Panc1 (cell line): ENCODE data around the gene DNAAF9. TPM values are rescaled to one million over a fixed set of nuclear protein-coding genes. Genes with fewer than 3 reads are reported as not detected.
"Not testable (repeated sequence)": the region's sequence is repeated elsewhere in the genome, so short reads cannot be mapped to it uniquely, and the experiment has no call there.

Experiments used
- ATAC-seq: fragments of 200-7000 bp; cut with Tn5 transposase; 2 replicates; pipeline ENCODE4 v1.9.1; 2020; ENCODE audit warnings: mild to moderate bottlenecking, moderate library complexity
- BruUV-seq: library from RNA; stranded (reverse); fragments of 400-500 nt; replicated peaks from 2 replicates; lab custom pipeline; 2021; lab: Mats Ljungman, UMichigan
- CTCF ChIA-PET: fragments of 300-600 bp; sonication (Branson Sonifier 250); formaldehyde crosslinking; loops from one replicate; lab custom pipeline; 2022; ENCODE audit warnings: antibody characterized with exemption; lab: Charles Lee
- POLR2A ChIA-PET: fragments of 300-600 bp; sonication (Branson Sonifier 250); formaldehyde crosslinking; loops from one replicate; lab custom pipeline; 2022; ENCODE audit warnings: antibody characterized with exemption; lab: Charles Lee
- DNase-seq: peaks from one replicate; pipeline ENCODE4 v3.0.0-alpha.2; 2010; ENCODE audit warnings: low read depth, low spot score
- H3K27ac ChIP-seq: 2 replicates; pipeline ENCODE4 v1.5.1; 2011; ENCODE audit warnings: mild to moderate bottlenecking, low read length, inconsistent platforms
- H3K27me3 ChIP-seq: fragments of 200-500 bp; sonication (Bioruptor generic); 2 replicates; pipeline ENCODE4 v1.6.0; 2014; ENCODE audit warnings: low read length, inconsistent platforms; ENCODE audit not compliant: control insufficient read depth, insufficient read depth
- H3K36me3 ChIP-seq: fragments of 200-500 bp; sonication (Bioruptor generic); 2 replicates; pipeline ENCODE4 v1.5.1; 2014; ENCODE audit warnings: inconsistent platforms, mild to moderate bottlenecking, low read length, moderate library complexity; ENCODE audit not compliant: control insufficient read depth, insufficient read depth
- H3K4me1 ChIP-seq: 2 replicates; pipeline ENCODE4 v1.5.1; 2011; ENCODE audit warnings: inconsistent platforms, mild to moderate bottlenecking, low read length, moderate library complexity; ENCODE audit not compliant: control insufficient read depth, insufficient read depth
- H3K4me3 ChIP-seq, 2 experiments: 2 replicates each; pipeline ENCODE4 v1.5.1; 2011 to 2012; ENCODE audit warnings: low read depth in 2 of 2, low read length in 2 of 2, mild to moderate bottlenecking in 2 of 2, inconsistent platforms in 1 of 2, moderate library complexity in 1 of 2
- H3K9me3 ChIP-seq: fragments of 200-500 bp; sonication (Bioruptor generic); 2 replicates; pipeline ENCODE4 v1.5.1; 2014; ENCODE audit warnings: low read depth, mild to moderate bottlenecking, inconsistent platforms, low read length, moderate library complexity; ENCODE audit not compliant: control insufficient read depth, insufficient read depth
- POLR2AphosphoS5 ChIP-seq: IDR thresholded peaks from 2 replicates; pipeline ENCODE4 v1.6.1; 2012; ENCODE audit warnings: mild to moderate bottlenecking, low read depth, low read length, moderate library complexity
- SIN3A ChIP-seq: IDR thresholded peaks from 2 replicates; pipeline ENCODE4 v1.6.1; 2012; ENCODE audit warnings: low read depth, mild to moderate bottlenecking, low read length, moderate library complexity, borderline replicate concordance; ENCODE audit not compliant: insufficient read depth
- TCF7L2 ChIP-seq: IDR thresholded peaks from 2 replicates; pipeline ENCODE4 v1.6.1; 2011; ENCODE audit warnings: mild to moderate bottlenecking, low read depth, low read length, inconsistent platforms
- in situ Hi-C: cut with HindIII; loops from 2 replicates; pipeline ENCODE4 v1.10.0; 2016; ENCODE audit warnings: low sequenced_read_pairs, low pct_unique_long_range_greater_than_20kb
- intact Hi-C: fragments of 100-400 bp; cut with micrococcal nuclease; formaldehyde crosslinking; loops from one replicate; pipeline ENCODE4 v1.10.0; 2022; ENCODE audit not compliant: unreplicated experiment
- total RNA-seq: library from RNA; stranded (reverse); gene quantifications from one replicate; pipeline ENCODE4 v1.2.1, GENCODE V29; 2021; ENCODE audit not compliant: unreplicated experiment
- TF ChIP-seq, protein P1 (sequence below): fragments of 450-650 bp; IDR thresholded peaks from 2 replicates; pipeline ENCODE4 v1.5.1; 2017; ENCODE audit warnings: mild to moderate bottlenecking
- TF ChIP-seq, protein P2 (sequence below), 2 experiments: IDR thresholded peaks; 2 replicates each; pipeline ENCODE4 v1.6.1; 2011 to 2012; ENCODE audit warnings: low read depth in 2 of 2, control low read depth in 1 of 2, low read length in 1 of 2, mild to moderate bottlenecking in 1 of 2, moderate library complexity in 1 of 2; ENCODE audit not compliant: insufficient read depth in 1 of 2

DNAAF9 gene
- total RNA-seq, 1 experiment from 2014 or later = 7.4 TPM

DNA sequence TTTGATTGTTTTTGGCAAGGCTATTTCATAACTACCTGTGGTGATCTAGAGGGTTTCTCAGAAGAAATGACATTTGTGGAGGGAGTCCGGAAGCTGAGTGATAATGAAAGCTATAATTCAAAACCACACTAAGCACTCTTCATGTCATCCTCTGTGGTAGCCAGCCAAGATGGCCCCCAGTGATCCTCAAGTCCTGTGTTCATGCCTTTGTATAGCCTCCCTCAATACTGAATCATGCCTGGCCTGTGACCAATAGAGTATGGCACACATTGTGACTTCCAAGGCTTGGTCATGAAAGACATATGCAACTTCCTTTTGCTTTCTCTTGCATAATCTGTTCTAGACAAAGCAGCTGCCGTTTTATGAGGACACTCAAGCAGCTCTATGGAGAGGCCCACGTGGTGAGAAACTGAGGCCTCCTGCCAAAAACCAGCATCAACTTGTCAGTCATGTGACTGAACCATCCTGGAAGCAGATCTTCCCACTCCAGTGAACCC lies 12.8 kb upstream of the DNAAF9 start:
- in situ Hi-C loops = no loop called here
- ChIA-PET POLR2A (interaction anchor here (0.6 kb wide), 1 partner anchor 201 kb away, joined by 3 read pairs; no protein-coding TSS in a partner anchor), CTCF (no interaction called here)
- TF ChIP-seq POLR2AphosphoS5 (no peak), TCF7L2 (no peak), SIN3A (no peak)
- TF ChIP-seq, protein P1, sequence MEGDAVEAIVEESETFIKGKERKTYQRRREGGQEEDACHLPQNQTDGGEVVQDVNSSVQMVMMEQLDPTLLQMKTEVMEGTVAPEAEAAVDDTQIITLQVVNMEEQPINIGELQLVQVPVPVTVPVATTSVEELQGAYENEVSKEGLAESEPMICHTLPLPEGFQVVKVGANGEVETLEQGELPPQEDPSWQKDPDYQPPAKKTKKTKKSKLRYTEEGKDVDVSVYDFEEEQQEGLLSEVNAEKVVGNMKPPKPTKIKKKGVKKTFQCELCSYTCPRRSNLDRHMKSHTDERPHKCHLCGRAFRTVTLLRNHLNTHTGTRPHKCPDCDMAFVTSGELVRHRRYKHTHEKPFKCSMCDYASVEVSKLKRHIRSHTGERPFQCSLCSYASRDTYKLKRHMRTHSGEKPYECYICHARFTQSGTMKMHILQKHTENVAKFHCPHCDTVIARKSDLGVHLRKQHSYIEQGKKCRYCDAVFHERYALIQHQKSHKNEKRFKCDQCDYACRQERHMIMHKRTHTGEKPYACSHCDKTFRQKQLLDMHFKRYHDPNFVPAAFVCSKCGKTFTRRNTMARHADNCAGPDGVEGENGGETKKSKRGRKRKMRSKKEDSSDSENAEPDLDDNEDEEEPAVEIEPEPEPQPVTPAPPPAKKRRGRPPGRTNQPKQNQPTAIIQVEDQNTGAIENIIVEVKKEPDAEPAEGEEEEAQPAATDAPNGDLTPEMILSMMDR = no peak
- TF ChIP-seq, protein P2, sequence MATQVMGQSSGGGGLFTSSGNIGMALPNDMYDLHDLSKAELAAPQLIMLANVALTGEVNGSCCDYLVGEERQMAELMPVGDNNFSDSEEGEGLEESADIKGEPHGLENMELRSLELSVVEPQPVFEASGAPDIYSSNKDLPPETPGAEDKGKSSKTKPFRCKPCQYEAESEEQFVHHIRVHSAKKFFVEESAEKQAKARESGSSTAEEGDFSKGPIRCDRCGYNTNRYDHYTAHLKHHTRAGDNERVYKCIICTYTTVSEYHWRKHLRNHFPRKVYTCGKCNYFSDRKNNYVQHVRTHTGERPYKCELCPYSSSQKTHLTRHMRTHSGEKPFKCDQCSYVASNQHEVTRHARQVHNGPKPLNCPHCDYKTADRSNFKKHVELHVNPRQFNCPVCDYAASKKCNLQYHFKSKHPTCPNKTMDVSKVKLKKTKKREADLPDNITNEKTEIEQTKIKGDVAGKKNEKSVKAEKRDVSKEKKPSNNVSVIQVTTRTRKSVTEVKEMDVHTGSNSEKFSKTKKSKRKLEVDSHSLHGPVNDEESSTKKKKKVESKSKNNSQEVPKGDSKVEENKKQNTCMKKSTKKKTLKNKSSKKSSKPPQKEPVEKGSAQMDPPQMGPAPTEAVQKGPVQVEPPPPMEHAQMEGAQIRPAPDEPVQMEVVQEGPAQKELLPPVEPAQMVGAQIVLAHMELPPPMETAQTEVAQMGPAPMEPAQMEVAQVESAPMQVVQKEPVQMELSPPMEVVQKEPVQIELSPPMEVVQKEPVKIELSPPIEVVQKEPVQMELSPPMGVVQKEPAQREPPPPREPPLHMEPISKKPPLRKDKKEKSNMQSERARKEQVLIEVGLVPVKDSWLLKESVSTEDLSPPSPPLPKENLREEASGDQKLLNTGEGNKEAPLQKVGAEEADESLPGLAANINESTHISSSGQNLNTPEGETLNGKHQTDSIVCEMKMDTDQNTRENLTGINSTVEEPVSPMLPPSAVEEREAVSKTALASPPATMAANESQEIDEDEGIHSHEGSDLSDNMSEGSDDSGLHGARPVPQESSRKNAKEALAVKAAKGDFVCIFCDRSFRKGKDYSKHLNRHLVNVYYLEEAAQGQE (IDR thresholded peaks at IDR 0.05; ENCODE audit: insufficient read depth in 1 of 2, low read depth in 2 of 2, low read length in 1 of 2) = no peak
- BruUV-seq = no TSS peak
- intact Hi-C loops = no loop called here
- DNase-seq = no peak
- Histone ChIP-seq H3K27ac (no peak overlapping the region), H3K9me3 (no peaks in the 10 kb centered on the region), H3K27me3 (no peaks in the 10 kb centered on the region), H3K36me3 (no peaks in the 10 kb centered on the region), H3K4me1 (no peaks in the 10 kb centered on the region), H3K4me3 (no peak overlapping the region)
- no peak for ATAC-seq

DNA sequence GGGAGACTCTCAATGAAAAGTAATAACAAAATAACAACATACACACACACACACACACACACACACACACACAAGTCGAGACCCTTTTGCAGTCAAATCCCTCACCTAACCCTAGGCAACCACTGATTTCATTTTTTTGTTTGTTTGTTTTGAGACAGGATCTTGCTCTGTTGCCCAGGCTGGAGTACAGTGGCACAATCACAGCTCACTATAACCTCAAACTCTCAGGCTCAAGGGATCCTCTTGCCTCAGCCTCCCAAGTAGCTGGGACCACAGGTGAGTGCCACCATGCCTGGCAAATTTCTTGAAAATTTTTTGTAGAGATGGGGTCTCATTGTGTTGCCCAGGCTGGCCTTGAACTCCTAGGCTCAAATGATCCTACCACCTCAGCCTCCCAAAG lies 10.7 kb upstream of the DNAAF9 start:
- intact Hi-C loops = loop anchor here (5.0 kb wide), 1 partner anchor 271 kb away; no protein-coding TSS in a partner anchor
- ATAC-seq, DNase-seq, H3K9me3 ChIP-seq, H3K4me3 ChIP-seq, in situ Hi-C loops, H3K36me3 ChIP-seq, H3K27ac ChIP-seq, CTCF ChIA-PET, BruUV-seq, H3K27me3 ChIP-seq, H3K4me1 ChIP-seq, POLR2A ChIA-PET: not testable (repeated sequence)

DNA sequence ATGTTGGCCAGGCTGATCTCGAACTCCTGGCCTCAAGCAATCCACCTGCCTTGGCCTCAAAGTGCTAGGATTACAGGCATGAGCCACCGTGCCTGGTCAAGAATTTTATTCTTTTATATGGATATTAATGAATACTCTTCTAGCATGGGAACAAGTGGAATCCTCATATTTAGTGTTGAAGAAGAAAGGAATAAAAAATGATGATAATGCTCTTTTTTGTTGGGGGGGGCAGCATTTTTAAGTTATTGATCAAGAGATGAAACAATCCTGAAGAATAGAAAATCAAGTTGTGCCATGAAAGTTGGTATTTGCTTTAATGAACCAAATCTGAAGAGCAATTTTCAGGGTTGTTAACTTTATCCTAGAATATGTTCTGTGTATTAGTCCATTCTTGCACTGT lies 6.7 kb upstream of the DNAAF9 start:
- intact Hi-C loops = no loop called here
- no TSS peak for BruUV-seq
- ATAC-seq (no peak), DNase-seq (no peak)
- in situ Hi-C loops = no loop called here
- CTCF ChIA-PET = no interaction called here
- no peaks in the 10 kb centered on the region for H3K4me1 ChIP-seq
- H3K27me3 ChIP-seq = 0 out of 2 replicates have a peak, but pooled peaks cover 2% of the 10 kb centered on the region
- no peak overlapping the region for H3K27ac ChIP-seq
- TF ChIP-seq TCF7L2 (no peak), POLR2AphosphoS5 (no peak), SIN3A (no peak)
- TF ChIP-seq, protein P1 = no peak
- TF ChIP-seq, protein P2 (IDR thresholded peaks at IDR 0.05; ENCODE audit: insufficient read depth in 1 of 2, low read depth in 2 of 2, low read length in 1 of 2) = no peak
- H3K4me3 ChIP-seq = no peak overlapping the region
- no peaks in the 10 kb centered on the region for H3K9me3 ChIP-seq
- H3K36me3 ChIP-seq = no peaks in the 10 kb centered on the region
- POLR2A ChIA-PET = no interaction called here
